DND-41 (cell line): Measurements from ENCODE around the gene RGS5.

ENCODE experiments used
- EZH2 ChIP-seq: IDR thresholded peaks from 3 replicates; pipeline ENCODE4 v1.6.1; 2012; ENCODE audit warnings: borderline replicate concordance, low read depth, mild to moderate bottlenecking, moderate library complexity, low read length, inconsistent platforms; ENCODE audit not compliant: severe bottlenecking
- TF ChIP-seq, protein P1 (sequence below): IDR thresholded peaks from 2 replicates; pipeline ENCODE4 v1.5.1; 2012; ENCODE audit warnings: borderline replicate concordance, low read length, moderate library complexity, mild to moderate bottlenecking; ENCODE audit not compliant: poor library complexity, severe bottlenecking; ENCODE audit errors: extremely low read depth

DNA sequence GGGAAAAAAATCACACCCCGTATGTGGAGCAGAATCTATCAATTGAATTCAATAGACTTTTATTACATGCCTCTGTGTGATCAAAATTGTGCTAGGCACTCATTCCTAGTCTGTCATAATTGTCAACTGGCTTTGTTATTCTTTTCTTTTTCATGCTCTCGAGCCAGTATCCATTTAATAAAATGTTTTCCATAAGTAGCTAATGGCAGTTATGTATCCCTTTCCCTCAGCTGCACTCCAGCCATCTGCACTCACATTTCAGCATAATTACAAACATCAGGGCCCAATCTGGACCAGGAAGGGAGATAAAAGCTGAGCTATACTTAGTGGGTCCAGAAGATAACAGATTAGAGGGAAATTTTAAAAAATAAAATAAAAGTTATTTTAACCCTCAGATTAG lies 15.9 kb downstream of the RGS5 start:
- TF ChIP-seq, protein P1, sequence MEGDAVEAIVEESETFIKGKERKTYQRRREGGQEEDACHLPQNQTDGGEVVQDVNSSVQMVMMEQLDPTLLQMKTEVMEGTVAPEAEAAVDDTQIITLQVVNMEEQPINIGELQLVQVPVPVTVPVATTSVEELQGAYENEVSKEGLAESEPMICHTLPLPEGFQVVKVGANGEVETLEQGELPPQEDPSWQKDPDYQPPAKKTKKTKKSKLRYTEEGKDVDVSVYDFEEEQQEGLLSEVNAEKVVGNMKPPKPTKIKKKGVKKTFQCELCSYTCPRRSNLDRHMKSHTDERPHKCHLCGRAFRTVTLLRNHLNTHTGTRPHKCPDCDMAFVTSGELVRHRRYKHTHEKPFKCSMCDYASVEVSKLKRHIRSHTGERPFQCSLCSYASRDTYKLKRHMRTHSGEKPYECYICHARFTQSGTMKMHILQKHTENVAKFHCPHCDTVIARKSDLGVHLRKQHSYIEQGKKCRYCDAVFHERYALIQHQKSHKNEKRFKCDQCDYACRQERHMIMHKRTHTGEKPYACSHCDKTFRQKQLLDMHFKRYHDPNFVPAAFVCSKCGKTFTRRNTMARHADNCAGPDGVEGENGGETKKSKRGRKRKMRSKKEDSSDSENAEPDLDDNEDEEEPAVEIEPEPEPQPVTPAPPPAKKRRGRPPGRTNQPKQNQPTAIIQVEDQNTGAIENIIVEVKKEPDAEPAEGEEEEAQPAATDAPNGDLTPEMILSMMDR = no peak
- no peak for TF ChIP-seq EZH2
